ENCODE measurements around the gene TMEM200C. TPM values are rescaled to one million over a fixed set of nuclear protein-coding genes. Genes with fewer than 3 reads are reported as not detected.

TMEM200C gene
- polyA plus RNA-seq, 2 donors = 0.01 TPM; not detected in 1

GRCh38 chr18:5894611-5895298 lies 567 bp downstream of the TMEM200C start:
- H3K27ac ChIP-seq (ENCODE audit: low read depth in 2 of 2, low read length in 1 of 2) = no peak overlapping the region

GRCh38 chr18:5893956-5894610 lies 1.2 kb downstream of the TMEM200C start:
- Histone ChIP-seq H3K36me3 (ENCODE audit: control insufficient read depth in 2 of 2, insufficient read depth in 2 of 2, low read length in 1 of 2) (no peaks in the 10 kb centered on the region), H3K4me3 (ENCODE audit: low read depth in 1 of 2, low read length in 2 of 2) (peak overlapping the region in 1 of 2 donors; percentile 53), H3K9me3 (ENCODE audit: control insufficient read depth in 2 of 2, insufficient read depth in 1 of 2, low read depth in 1 of 2, low read length in 1 of 2) (peaks cover 0 to 2% of the 10 kb centered on the region in 2 donors), H3K4me1 (ENCODE audit: control insufficient read depth in 2 of 2, insufficient read depth in 2 of 2, low read length in 1 of 2) (peaks cover 7 to 15% of the 10 kb centered on the region in 2 donors), H3K27me3 (ENCODE audit: control insufficient read depth in 1 of 2, insufficient read depth in 2 of 2, low read length in 2 of 2) (peaks cover 7 to 30% of the 10 kb centered on the region in 2 donors), H3K27ac (ENCODE audit: low read depth in 2 of 2, low read length in 1 of 2) (no peak overlapping the region)
- WGBS, 2 donors = 33 to 41% methylated on average over 13 of the region's 13 CpGs

More at GRCh38 chr18:5894611-5895298, 567 bp downstream of the TMEM200C start:
- H3K9me3 ChIP-seq (ENCODE audit: control insufficient read depth in 2 of 2, insufficient read depth in 1 of 2, low read depth in 1 of 2, low read length in 1 of 2) = peaks cover 0 to 2% of the 10 kb centered on the region in 2 donors
- H3K36me3 ChIP-seq (ENCODE audit: control insufficient read depth in 2 of 2, insufficient read depth in 2 of 2, low read length in 1 of 2) = no peaks in the 10 kb centered on the region
- 1 to 2% methylated on average over 38 to 56 of the region's 56 CpGs for WGBS, 2 donors
- peaks cover 7 to 15% of the 10 kb centered on the region in 2 donors for H3K4me1 ChIP-seq (ENCODE audit: control insufficient read depth in 2 of 2, insufficient read depth in 2 of 2, low read length in 1 of 2)
- H3K4me3 ChIP-seq (ENCODE audit: low read depth in 1 of 2, low read length in 2 of 2) = peak overlapping the region; percentile 18 to 53
- peaks cover 7 to 30% of the 10 kb centered on the region in 2 donors for H3K27me3 ChIP-seq (ENCODE audit: control insufficient read depth in 1 of 2, insufficient read depth in 2 of 2, low read length in 2 of 2)

GRCh38 chr18:5892823-5893431 lies 2.4 kb downstream of the TMEM200C start:
- peaks cover 7 to 15% of the 10 kb centered on the region in 2 donors for H3K4me1 ChIP-seq (ENCODE audit: control insufficient read depth in 2 of 2, insufficient read depth in 2 of 2, low read length in 1 of 2)
- no peaks in the 10 kb centered on the region for H3K36me3 ChIP-seq (ENCODE audit: control insufficient read depth in 2 of 2, insufficient read depth in 2 of 2, low read length in 1 of 2)
- no peak overlapping the region for H3K27ac ChIP-seq (ENCODE audit: low read depth in 2 of 2, low read length in 1 of 2)
- peaks cover 7 to 30% of the 10 kb centered on the region in 2 donors for H3K27me3 ChIP-seq (ENCODE audit: control insufficient read depth in 1 of 2, insufficient read depth in 2 of 2, low read length in 2 of 2)
- peaks cover 0 to 2% of the 10 kb centered on the region in 2 donors for H3K9me3 ChIP-seq (ENCODE audit: control insufficient read depth in 2 of 2, insufficient read depth in 1 of 2, low read depth in 1 of 2, low read length in 1 of 2)
- H3K4me3 ChIP-seq (ENCODE audit: low read depth in 1 of 2, low read length in 2 of 2) = no peak overlapping the region

DNA sequence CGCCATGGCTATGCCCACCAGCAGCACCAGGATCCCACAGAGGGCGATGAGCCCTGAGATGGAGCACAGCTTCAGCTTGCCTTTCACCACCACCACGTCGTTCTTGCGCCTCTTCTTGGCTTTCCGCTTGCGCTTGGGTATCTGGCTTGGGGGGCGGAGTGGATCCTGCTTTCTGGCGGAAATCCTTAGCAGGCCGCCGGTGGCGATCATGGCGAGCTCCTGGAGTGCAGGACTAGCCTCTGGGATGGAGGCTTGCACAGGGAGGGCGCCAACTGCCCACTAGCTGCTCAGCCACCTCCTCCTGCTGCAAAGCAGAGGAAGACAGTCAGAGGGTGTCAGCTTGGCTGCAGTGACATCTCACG lies 3.5 kb downstream of the TMEM200C start:
- H3K9me3 ChIP-seq (ENCODE audit: control insufficient read depth in 2 of 2, insufficient read depth in 1 of 2, low read depth in 1 of 2, low read length in 1 of 2) = peaks cover 0 to 2% of the 10 kb centered on the region in 2 donors
- 81 to 83% methylated on average over 15 of the region's 15 CpGs for WGBS, 2 donors
- peaks cover 7 to 15% of the 10 kb centered on the region in 2 donors for H3K4me1 ChIP-seq (ENCODE audit: control insufficient read depth in 2 of 2, insufficient read depth in 2 of 2, low read length in 1 of 2)
- H3K27ac ChIP-seq (ENCODE audit: low read depth in 2 of 2, low read length in 1 of 2) = no peak overlapping the region
- H3K27me3 ChIP-seq (ENCODE audit: control insufficient read depth in 1 of 2, insufficient read depth in 2 of 2, low read length in 2 of 2) = peaks cover 7 to 30% of the 10 kb centered on the region in 2 donors
- H3K36me3 ChIP-seq (ENCODE audit: control insufficient read depth in 2 of 2, insufficient read depth in 2 of 2, low read length in 1 of 2) = no peaks in the 10 kb centered on the region
- no peak overlapping the region for H3K4me3 ChIP-seq (ENCODE audit: low read depth in 1 of 2, low read length in 2 of 2)

DNA sequence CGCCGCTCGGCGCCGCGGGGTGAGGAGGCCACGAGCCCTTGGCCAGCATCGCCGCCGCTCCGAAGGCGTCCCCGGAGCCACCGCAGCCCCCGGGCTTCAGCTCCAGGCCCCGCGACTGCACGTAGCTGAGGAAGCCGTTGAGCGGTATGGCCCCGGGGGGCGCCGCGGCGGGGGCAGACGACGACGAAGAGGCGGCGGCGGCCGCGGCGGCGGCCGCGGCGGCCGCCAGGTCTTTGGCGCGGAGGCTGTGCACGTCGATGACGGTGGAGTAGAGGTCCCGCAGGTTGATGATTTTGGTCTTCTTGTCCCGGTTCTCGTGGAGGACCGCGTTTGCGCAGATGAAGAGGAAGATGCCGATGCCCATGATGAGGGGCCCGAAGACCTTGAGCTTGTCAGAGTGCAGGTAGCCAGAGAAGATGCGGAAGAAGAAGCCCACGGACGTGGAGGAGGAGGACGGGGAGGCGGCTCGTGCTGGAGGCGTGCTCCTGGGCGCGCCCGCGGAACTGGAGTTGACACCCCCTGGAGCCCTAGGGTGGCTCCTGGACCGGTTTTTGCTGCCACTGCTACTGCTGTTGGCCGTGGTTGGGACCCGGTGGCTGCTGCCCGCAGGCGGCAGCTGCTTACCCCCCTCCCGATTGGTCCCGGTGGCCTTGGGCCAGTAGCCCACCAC lies 4.0 kb downstream of the TMEM200C start:
- H3K27ac ChIP-seq (ENCODE audit: low read depth in 2 of 2, low read length in 1 of 2) = no peak overlapping the region
- peaks cover 0 to 2% of the 10 kb centered on the region in 2 donors for H3K9me3 ChIP-seq (ENCODE audit: control insufficient read depth in 2 of 2, insufficient read depth in 1 of 2, low read depth in 1 of 2, low read length in 1 of 2)
- H3K36me3 ChIP-seq (ENCODE audit: control insufficient read depth in 2 of 2, insufficient read depth in 2 of 2, low read length in 1 of 2) = no peaks in the 10 kb centered on the region
- peak overlapping the region; percentile 46 to 50 for H3K4me3 ChIP-seq (ENCODE audit: low read depth in 1 of 2, low read length in 2 of 2)
- WGBS, 2 donors = 24 to 29% methylated on average over 64 to 69 of the region's 70 CpGs
- peaks cover 7 to 15% of the 10 kb centered on the region in 2 donors for H3K4me1 ChIP-seq (ENCODE audit: control insufficient read depth in 2 of 2, insufficient read depth in 2 of 2, low read length in 1 of 2)
- peaks cover 7 to 30% of the 10 kb centered on the region in 2 donors for H3K27me3 ChIP-seq (ENCODE audit: control insufficient read depth in 1 of 2, insufficient read depth in 2 of 2, low read length in 2 of 2)

DNA sequence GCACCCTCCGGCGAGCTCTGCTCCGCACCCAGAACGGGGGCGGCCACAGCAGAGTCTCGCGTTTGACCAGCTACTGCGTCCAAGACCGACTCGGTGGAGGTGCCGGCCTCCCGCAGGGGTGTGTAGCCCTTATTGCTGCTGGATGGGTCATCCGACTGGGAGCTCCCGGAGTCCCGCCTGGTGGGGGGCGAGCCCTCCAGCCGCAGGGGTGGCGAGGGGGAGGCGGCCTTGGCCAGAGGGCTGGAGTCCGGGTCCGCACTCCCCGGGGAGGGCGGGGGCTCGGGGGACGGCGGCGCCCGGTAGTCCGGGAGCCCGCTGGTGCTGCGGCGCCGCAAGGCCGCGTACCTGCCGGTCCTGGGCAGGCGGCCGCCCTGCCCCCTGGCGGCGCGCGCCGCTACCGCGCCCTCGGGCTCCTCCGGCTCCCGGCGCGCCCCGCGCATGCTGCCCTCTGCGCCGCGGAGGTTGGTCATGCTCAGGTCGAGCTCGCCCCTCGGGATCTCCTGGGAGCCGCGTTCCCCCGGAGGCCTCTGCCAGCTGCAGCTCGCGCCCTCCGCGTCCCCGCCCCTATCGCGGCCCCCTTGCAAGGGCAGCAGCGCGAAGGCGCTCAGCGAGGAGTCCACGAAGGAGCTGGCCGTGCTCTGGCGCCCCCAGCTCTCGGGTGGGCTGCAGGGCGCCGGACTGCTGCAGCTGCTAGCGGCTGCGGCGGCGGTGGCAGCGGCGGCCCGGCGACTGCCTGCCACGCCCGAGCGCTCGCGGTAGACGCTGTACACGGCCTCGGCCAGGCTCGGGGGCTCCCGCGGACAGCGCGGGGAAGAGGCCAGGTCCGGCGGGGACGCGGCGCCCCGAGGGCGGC lies 4.8 kb downstream of the TMEM200C start:
- 2 to 4% methylated on average over 64 to 106 of the region's 106 CpGs for WGBS, 2 donors
- H3K4me1 ChIP-seq (ENCODE audit: control insufficient read depth in 2 of 2, insufficient read depth in 2 of 2, low read length in 1 of 2) = peaks cover 7 to 15% of the 10 kb centered on the region in 2 donors
- no peak overlapping the region for H3K27ac ChIP-seq (ENCODE audit: low read depth in 2 of 2, low read length in 1 of 2)
- peaks cover 0 to 2% of the 10 kb centered on the region in 2 donors for H3K9me3 ChIP-seq (ENCODE audit: control insufficient read depth in 2 of 2, insufficient read depth in 1 of 2, low read depth in 1 of 2, low read length in 1 of 2)
- peak overlapping the region; percentile 46 to 50 for H3K4me3 ChIP-seq (ENCODE audit: low read depth in 1 of 2, low read length in 2 of 2)
- H3K27me3 ChIP-seq (ENCODE audit: control insufficient read depth in 1 of 2, insufficient read depth in 2 of 2, low read length in 2 of 2) = peaks cover 7 to 24% of the 10 kb centered on the region in 2 donors
- H3K36me3 ChIP-seq (ENCODE audit: control insufficient read depth in 2 of 2, insufficient read depth in 2 of 2, low read length in 1 of 2) = no peaks in the 10 kb centered on the region

- H3K4me1 ChIP-seq (ENCODE audit: control insufficient read depth in 2 of 2, insufficient read depth in 2 of 2, low read length in 1 of 2) = no peaks in the 10 kb centered on the region
- H3K9me3 ChIP-seq (ENCODE audit: control insufficient read depth in 2 of 2, insufficient read depth in 1 of 2, low read depth in 1 of 2, low read length in 1 of 2) = no peaks in the 10 kb centered on the region
- H3K4me3 ChIP-seq (ENCODE audit: low read depth in 1 of 2, low read length in 2 of 2) = no peak overlapping the region
- WGBS, 2 donors = 63 to 68% methylated on average over 2 of the region's 2 CpGs
- no peak overlapping the region for H3K27ac ChIP-seq (ENCODE audit: low read depth in 2 of 2, low read length in 1 of 2)
- no peaks in the 10 kb centered on the region for H3K27me3 ChIP-seq (ENCODE audit: control insufficient read depth in 1 of 2, insufficient read depth in 2 of 2, low read length in 2 of 2)
- H3K36me3 ChIP-seq (ENCODE audit: control insufficient read depth in 2 of 2, insufficient read depth in 2 of 2, low read length in 1 of 2) = no peaks in the 10 kb centered on the region
These were observed 10.0 kb downstream of the TMEM200C start for GRCh38 chr18:5885361-5885760.

DNA sequence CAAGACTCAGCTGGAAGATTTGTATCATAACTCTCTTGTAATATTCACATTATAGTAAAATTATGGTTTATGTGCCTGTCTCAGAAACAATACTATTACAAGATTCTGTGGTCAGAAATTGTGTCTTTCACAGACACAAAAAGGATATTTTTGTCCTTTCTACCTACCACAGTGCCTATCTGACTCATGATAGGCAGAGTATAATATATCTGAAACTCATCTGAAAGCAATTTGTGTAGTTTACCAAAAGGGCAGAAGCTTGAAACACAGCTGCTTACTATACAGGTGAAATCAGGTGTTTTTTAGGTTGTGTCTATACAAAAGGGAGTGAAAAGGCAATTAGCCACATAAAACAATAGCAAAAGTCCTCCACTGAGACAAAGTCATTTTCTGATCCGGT lies 10.9 kb downstream of the TMEM200C start:
- 74 to 76% methylated on average over 1 of the region's 1 CpG for WGBS, 2 donors
- no peaks in the 10 kb centered on the region for H3K9me3 ChIP-seq (ENCODE audit: control insufficient read depth in 2 of 2, insufficient read depth in 1 of 2, low read depth in 1 of 2, low read length in 1 of 2)
- H3K4me3 ChIP-seq (ENCODE audit: low read depth in 1 of 2, low read length in 2 of 2) = no peak overlapping the region
- no peaks in the 10 kb centered on the region for H3K27me3 ChIP-seq (ENCODE audit: control insufficient read depth in 1 of 2, insufficient read depth in 2 of 2, low read length in 2 of 2)
- H3K4me1 ChIP-seq (ENCODE audit: control insufficient read depth in 2 of 2, insufficient read depth in 2 of 2, low read length in 1 of 2) = no peaks in the 10 kb centered on the region
- H3K36me3 ChIP-seq (ENCODE audit: control insufficient read depth in 2 of 2, insufficient read depth in 2 of 2, low read length in 1 of 2) = no peaks in the 10 kb centered on the region
- no peak overlapping the region for H3K27ac ChIP-seq (ENCODE audit: low read depth in 2 of 2, low read length in 1 of 2)

DNA sequence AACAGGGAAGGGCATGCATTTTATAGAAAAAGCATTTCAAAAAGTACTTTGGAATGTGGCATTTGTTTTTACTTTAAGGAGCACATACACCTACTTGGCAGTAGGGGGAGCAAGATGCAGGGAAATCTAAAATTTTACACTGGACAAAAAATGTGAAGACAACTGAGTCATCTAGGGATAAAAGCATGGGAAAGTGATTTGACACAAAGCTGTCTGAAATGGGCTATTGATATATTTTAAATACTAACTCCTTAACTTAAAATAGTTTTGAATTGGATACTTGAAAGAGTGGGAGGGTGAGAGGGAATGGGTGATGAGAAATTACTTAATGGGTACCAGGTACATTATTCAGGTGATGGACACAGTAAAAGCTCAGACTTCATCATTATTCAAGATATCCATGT lies 15.8 kb downstream of the TMEM200C start:
- H3K27ac ChIP-seq (ENCODE audit: low read depth in 2 of 2, low read length in 1 of 2) = no peak overlapping the region
- H3K4me1 ChIP-seq (ENCODE audit: control insufficient read depth in 2 of 2, insufficient read depth in 2 of 2, low read length in 1 of 2) = no peaks in the 10 kb centered on the region
- H3K27me3 ChIP-seq (ENCODE audit: control insufficient read depth in 1 of 2, insufficient read depth in 2 of 2, low read length in 2 of 2) = no peaks in the 10 kb centered on the region
- H3K4me3 ChIP-seq (ENCODE audit: low read depth in 1 of 2, low read length in 2 of 2) = no peak overlapping the region
- no peaks in the 10 kb centered on the region for H3K9me3 ChIP-seq (ENCODE audit: control insufficient read depth in 2 of 2, insufficient read depth in 1 of 2, low read depth in 1 of 2, low read length in 1 of 2)
- no peaks in the 10 kb centered on the region for H3K36me3 ChIP-seq (ENCODE audit: control insufficient read depth in 2 of 2, insufficient read depth in 2 of 2, low read length in 1 of 2)

Data from esophagus (tissue), 2 donors.